Stimulated activated CD4-positive, alpha-beta T cell treated with anti-CD3 and anti-CD28 coated beads, TNF-alpha, amount 100 ng/mL, for 24 hours (primary cell): ENCODE measurements around the gene IGSF6.
"Not testable (repeated sequence)": the region's sequence is repeated elsewhere in the genome, so short reads cannot be mapped to it uniquely, and the experiment has no call there.

Experiments used
- DNase-seq, 3 experiments: peaks; one replicate each; pipeline ENCODE4 v3.0.0-alpha.2; 2020; ENCODE audit warnings: low read depth in 3 of 3

Gene IGSF6, protein sequence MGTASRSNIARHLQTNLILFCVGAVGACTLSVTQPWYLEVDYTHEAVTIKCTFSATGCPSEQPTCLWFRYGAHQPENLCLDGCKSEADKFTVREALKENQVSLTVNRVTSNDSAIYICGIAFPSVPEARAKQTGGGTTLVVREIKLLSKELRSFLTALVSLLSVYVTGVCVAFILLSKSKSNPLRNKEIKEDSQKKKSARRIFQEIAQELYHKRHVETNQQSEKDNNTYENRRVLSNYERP

DNA sequence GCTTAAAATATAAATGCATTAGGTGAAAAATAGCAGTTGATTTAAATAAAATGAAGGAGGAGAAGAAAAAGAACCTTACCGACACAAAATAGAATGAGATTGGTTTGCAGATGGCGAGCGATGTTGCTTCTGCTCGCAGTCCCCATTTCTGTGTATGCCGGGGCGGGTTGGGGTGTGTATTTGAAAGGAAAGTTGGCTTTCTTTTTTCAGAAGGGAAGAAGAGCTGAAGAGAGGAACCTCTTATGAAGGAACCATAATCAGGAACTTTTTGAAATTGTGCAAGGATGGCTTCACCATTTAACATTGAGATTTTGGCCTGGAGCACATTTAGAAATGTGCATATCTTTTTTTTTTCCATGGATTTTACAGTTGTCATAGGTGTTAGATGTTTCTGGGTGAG lies at the start of gene IGSF6:
TSS of gene IGSF6 (minus strand) at position 156 of the 400 bp plus-strand sequence. CDS start at position 146, 10 bp downstream.
- no peak for DNase-seq

DNA sequence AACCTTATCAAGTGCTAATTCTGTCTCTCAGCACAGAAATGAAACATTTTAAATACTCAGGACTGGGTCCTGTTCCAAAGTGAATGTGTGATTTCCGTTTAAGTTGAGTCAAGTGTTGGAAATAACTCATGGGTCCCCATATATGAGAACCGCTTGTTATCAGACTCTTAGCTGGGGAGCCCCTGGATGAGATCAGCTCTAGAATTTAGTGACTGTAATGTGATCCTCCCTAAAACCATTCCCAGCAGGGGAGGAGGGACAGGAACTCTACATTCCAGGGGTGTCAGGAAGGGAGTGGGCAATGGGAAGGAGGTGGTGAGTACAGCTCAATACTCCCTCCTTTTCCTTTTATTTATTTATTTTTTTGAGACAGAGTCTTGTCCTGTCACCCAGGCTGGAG lies 48.9 kb upstream of the IGSF6 start:
- DNase-seq, result no peak

DNA sequence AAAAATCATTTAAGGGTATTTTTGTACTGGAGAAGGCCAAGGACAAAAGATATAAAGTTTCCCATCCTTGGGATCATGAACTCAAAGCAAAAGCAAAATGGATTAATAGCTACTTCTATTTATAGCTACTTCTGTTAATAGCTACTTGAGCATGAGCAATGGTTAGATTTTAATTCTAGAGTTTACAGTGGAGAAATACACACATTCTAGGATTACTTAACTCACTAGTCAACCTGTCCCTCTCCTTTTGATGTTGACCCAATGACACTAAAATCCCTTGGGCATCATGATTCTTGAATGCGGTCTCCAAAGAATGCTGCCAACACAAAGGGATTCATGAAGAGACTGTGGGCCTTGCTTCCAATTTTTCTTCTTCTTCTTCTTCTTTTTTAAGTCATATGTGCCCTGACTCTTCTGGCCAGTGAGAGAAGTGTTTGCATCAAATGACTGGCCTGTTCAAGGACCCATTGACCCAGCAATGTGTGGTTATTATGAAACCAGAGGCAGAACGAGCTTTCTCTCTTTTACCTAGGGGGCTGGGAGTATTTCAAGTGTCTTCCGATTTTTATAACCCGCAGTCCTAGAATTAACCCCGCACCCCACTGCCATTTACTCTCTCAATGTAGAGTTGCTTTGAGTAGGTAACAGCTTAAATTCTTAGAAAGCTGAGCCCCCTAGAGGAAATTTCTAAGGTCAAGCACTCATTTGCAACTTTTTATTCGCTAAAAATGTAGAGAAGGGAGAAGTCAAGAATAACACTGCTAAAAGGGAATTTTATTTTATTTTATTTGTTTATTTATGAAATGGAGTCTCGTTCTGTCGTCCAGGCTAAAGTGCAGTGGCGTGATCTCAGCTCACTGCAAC lies 46.0 kb upstream of the IGSF6 start:
- no peak for DNase-seq

DNA sequence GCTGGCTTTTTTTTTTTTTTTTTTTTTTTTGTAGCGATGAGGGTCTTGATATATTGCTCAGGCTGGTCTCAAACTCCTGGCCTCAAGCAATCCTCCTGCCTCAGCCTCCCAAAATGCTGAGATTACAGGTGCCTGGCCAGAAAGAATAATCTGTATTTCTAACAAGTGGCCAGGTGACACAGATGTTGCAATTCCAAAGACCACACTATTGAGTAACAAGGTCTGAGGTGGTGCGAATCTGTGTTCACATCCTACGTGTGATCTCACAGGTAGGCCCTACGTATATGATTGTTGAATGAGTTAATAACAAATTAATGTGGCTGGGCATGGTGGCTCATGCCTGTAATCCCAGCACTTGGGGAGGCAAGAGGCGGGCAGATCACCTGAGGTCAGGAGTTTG lies 44.6 kb upstream of the IGSF6 start:
- no peak for DNase-seq

DNA sequence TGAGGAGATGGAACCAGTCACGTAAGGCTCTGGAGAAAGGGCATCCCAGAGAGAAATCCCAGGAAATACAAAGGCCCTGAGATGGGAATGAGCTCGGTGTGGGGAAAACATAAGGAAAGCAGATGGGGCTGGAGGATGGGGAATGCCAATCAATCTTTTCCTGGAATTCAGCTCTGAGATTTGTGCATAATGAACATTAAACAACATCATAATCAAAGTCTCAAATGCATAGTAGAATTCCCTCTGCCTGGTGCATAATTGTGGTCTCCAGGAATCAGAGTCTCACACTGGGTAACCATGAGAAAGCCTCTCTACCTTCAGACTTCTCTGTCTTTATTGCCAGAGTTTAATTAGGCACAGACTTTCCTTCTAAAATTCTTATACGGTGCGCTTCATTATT lies 42.2 kb upstream of the IGSF6 start:
- no peak for DNase-seq

DNA sequence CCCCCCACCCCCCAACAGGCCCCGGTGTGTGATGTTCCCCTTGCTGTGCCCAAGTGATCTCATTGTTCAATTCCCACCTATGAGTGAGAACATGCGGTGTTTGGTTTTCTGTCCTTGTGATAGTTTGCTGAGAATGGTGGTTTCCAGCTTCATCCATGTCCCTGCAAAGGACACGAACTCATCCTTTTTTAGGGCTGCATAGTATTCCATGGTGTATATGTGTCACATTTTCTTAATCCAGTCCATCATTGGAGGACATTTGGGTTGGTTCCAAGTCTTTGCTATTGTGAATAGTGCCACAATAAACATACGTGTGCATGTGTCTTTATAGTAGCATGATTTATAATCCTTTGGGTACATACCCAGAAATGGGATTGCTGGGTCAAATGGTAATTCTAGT lies 38.6 kb upstream of the IGSF6 start:
- not testable (repeated sequence) for DNase-seq

DNA sequence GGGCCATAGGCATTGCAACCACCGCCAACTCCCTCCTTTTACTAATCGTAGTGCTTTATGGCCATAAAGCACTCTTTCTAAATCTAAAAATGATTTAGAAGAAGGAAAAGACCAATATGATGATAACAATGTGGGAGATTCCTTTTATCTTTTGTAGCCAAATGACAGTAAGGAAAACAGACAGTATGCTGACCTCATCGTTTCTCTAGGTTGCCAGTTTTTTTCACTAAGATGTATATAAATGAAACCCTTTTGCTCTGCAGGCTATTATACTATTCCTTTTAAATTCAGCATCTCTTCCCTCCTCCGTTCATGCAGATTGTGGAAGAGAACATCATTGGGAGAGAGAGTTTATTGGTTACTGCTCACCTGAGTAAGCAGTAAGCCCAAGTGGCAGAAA lies 36.7 kb upstream of the IGSF6 start:
- DNase-seq, result no peak

DNA sequence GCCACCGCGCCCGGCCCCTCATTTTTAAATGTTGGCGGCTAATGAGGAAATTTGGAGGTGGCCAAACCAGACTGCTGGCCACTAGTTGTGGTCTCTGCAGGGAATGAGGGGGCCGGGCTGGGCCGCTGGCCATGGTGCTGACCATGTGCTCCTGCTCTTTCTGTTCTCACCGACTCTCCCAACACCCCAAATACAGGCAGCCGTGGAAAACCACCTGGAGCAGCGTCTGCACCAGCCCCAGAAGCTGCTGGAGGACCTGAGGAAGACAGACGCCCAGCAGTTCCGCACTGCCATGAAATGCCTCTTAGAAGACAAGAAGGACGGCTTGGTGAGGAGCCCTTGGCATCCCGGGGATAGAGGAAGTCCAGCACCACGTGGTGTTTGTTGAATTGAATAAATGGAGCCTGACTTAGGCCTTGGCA lies 32.6 kb upstream of the IGSF6 start:
- no peak for DNase-seq

DNA sequence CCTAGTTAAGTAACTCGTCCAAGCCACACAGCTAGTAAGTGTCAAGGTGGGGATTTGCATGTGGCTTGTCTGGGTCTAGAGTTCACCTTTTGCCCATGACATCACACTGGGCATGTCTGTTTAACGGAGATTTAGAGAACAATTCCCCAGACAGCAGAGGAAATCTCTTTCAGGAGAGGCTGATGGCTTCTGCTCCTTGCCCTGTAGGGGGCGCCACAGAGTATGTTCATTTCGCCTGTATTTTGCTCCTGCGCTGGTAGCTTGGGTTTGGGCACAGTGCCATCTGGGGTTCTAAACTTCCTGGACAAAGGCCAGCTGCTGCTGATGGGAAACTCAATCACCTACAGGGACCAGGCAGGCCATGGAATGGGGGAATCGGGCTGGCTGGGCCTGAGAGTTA lies 31.8 kb upstream of the IGSF6 start:
- peak in 2 of 3 experiments; percentile 17 to 27 for DNase-seq

DNA sequence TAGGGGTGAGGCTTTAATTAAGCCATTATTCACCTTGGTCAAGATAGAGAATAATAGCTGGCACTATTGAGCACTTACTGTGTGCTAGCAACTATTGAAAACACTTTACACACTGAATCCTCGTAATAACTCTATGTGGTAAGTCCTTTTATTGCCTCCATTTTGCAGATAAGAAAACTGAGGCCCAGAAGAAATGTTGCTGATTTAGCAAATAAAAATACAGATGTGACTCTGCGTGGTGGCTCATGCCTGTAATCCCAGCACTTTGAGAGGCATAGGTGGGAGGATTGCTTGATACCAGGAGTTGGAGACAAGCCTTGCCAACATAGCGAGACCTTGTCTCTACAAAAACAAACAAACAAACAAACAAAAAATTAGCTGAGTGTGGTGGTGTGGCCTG lies 30.8 kb upstream of the IGSF6 start:
- DNase-seq, result no peak

DNA sequence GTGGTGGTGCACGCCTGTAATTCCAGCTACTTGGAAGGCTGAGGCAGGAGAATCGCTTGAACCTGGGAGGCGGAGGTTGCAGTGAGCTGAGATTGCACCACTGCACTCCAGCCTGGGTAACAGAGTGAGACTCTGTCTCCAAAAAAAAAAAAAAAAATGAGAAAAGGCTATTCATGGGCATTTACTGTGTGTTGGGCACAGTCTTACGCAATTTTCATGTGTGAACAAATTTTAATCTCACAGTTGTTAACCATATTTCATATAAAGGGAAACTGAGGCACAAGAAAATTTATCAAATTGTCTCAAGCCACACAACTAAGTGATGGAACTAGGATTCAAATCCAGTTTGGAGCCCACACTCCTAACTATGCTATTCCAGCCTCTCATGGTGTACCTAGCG lies 28.3 kb upstream of the IGSF6 start:
- not testable (repeated sequence) for DNase-seq

DNA sequence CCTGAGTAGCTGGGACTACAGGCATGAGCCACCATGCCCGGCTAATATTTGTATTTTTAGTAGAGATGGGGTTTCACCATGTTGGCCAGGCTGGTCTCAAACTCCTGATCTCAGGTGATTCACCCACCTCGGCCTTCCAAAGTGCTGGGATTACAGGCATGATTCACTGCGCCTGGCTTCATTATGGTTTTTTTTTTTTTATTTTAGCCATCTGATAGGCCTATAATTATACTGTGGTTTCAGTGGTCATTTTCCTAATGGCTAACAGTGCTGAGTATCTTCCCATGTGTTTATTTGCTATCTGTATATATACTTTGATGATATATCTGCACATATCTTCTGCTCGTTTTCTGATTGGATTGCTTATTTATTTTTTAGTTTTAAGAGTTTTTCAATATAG lies 22.0 kb upstream of the IGSF6 start:
- not testable (repeated sequence) for DNase-seq

DNA sequence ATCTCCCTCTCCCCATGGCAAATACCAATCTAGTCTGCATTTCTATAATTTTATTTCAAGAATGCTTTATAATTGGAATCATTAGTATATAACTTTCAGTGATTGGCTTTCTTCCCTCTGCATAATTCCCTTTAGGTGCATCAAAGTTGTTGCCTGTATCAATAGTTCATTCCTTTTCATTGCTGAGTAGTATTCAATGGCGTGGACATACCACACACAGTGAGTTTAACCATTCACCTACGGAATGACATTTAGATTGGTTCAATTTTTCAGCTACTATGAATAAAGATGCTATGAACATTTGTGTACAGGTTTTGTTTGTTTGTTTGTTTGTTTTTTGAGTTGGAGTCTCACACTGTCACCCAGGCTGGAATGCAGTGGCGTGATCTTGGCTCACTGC lies 21.1 kb upstream of the IGSF6 start:
- DNase-seq, result no peak

DNA sequence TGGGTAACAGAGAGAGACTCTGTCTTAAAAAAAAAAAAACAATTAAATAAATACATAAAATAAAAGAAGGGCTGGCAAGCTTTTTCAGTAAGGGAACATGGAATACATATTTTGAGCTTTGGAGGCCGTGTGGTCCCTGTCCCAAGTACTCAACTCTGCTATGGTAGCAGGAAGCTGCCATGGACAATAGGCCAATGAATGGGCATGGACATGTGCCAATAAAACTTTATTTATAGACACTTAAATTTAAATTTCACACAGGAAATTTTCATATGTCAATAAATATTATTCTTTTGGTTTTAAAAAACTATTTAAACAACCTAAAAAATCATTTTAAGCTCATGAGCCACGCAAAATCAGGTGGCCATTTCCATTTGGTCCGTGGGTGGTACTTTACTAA lies 15.2 kb upstream of the IGSF6 start:
- no peak for DNase-seq

DNA sequence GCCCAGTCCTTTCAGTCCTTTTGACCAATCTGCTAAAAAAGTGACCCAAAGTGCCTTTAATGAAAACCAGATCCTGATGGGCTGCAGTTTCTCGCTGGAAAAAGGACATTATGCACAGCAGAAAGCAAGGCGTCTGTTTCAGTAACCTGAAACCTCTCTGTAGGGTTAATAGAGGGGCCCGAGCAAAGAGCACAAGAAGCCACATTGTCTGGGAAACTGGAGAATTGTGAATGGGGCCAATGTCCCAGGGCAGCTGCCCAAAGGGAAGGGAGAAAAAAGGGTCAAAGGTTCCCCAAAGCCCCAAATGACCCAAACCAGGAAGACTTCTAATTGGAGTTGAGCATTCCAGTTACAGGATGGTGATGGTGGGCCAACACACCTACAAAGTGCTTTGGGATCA lies 14.4 kb upstream of the IGSF6 start:
- DNase-seq, result no peak

DNA sequence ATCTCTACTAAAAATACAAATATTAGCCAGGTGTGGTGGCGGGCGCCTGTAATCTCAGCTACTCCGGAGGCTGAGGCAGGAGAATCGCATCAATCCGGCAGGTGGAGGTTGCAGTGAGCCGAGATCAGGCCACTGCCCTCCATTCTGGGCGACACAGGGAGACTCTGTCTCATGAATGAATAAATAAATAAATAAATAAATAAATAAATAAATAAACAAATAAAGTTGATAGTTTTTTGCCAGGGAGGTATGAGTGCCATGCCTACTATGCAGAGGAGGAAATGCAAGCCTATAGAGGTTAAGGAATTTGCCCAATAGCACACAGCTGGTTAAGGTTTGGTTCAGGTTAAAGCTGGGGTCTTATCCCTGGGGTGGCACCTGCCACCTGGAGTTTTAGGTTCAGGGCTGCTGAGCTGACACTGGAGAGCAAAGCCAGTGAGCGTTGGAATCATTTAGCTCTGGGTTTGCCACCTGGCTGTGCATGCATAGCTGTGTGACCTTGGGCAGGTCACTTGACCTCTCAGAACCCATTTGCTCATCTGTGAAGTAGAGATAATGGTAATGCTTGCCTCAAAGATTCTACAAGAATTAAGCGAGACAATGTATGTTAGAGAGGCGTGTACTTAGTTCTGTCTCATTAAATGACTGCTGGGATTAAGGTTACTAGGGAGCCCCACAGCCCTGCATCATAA lies 12.5 kb upstream of the IGSF6 start:
- no peak for DNase-seq

DNA sequence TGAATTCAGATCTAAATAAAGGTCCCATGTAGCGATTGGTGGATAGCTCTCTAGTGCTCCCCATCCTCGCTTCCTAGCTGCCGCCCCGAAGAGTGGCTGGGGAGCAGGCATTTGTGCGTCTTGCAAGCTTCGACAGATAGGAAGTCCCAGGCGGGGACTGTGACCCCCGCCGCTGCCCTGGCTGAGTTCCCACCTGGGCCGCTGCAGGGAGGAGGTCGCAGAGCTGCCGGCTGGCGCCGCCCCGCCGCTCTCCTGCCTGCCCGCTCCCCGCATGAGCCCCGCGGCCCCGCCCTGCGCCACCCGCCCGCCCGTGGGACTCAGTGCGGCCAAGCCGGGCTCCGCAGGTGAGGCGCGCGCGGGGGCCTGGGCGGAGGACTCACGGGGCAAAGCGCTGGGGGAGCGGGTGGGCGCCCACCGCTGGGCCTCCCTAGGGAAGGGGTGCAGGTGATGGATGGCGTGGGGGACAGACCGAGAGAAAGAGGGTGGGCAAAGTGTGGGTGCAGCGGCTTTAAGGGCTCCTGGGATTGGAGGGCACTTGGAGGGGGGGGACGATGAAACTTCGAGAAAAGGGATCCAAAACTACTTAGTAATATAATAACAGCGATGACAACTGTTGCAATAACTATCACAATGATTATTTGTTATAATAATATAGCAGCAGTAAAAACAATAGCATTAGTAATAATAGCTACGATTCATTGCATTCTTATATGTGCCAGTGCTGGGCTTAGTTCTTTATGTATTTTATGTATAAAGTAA lies 11.7 kb upstream of the IGSF6 start, which contains the start of gene OTOA:
TSS of gene OTOA (plus strand) at position 80 of the 759 bp plus-strand sequence. CDS start 14,547 bp downstream, outside the sequence.
- no peak for DNase-seq

DNA sequence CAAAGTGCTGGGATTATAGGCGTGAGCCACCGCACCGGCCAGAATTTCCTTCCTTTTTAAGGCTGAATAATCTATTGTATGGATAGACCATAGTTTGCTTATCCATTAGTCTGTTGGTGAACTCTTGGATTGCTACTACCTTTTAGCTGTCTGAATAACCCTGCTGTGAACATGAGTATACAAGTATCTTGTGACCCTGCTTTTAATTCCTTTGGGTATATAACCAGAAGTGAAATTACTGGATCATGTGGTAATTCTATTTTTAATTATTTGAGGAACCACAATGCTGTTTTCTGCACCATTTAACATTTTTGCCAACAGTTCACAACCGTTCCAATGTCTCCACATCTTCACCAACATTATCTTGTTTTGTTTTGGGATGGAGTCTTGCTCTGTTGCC lies 6.7 kb upstream of the IGSF6 start:
- DNase-seq, result no peak

DNA sequence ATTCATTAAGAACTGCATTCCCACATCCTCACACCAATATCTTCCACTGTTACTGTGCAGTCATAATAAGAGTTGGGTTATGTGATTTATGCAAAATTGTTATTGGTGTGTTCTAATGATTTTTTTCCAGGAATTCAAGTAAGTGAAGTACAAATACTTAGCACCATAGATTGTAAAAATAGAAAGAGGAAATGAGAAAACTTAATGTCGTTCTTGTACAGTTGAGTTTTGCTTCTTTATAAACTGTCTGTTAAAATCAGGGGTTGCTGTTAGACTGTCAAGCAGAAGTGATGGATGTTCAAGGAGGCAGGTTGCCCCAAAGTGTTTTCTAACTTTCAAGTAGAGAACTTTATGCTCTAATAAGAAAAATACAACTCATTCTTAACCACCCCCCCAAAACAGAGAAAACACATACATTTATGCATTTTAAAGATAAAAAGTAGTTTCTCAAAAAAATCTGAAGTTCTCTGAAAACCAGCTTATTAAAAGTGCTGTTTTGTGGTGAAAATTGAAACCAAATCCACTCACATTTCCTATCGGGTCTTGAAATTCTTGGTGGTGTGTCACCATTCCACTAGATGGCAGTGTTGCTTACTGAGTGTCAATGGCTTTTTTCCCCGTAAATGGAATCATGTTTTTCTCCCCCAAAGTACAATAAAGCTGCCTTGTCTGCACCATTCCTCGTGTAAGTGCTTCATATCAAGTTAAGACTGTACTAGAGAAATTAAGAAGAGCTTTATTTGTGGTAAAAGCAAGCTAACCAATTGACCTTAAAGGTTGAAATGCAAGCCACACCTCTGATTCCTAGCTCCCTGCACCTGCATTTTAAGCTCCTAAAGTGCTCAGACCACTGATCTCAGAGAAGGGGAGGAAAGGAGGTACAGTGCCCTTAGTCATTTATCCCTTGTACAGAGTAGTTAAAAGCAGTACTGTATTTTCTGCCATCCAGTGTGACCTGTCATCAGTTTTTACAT lies 4.7 kb upstream of the IGSF6 start:
- DNase-seq, result no peak

DNA sequence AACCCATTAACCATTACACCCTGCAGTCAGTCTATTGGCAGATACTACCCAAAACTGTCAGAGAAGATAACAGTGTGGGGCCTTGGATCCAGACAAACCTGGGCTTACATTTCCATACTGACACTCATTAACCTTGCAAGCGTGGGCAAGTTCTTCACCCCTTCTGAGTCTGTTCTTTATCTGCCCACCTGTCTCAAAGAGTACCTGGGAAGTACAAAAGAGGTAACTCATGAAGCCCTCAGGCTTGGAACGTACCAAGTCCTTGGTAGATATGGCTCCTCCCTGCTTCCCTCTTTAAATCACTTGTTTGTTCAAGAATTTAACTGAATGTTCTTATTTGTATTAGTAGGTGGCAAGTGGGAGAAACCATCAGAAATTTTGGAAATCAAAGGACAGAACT lies 2.5 kb upstream of the IGSF6 start:
- no peak for DNase-seq

DNA sequence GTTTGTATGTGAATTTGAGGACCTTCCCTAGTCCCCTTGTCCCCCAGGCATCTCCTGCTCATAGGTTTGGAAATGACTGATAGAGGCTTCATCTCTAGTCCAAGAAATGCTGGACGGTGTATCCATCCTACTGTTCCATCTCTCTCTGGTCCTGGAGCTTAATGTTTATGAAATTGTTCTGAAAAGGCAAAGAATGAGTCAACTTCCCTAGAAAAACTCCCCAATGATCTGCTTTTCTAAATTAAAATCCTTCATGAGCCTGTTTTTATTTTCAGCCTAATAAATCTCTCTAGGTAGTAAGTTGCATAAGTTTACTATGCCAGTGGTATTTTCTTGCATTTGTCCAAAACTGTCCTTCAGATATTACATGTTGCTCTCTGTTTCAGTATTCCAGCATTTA lies 2.1 kb upstream of the IGSF6 start:
- DNase-seq, result no peak
